Cardiac muscle cell (in vitro differentiated cells and primary cell): ENCODE data around the gene GPR183. TPM values are rescaled to one million over a fixed set of nuclear protein-coding genes. Genes with fewer than 3 reads are reported as not detected.

ENCODE experiments used
- DNase-seq, 2 donors: peaks; one replicate each; pipeline versions ENCODE4 v3.0.0 to v3.0.0-alpha.2; 2010 to 2017; ENCODE audit warnings: low read depth in 1 of 2, low spot score in 1 of 2
- H3K27ac ChIP-seq: fragments of 200-600 bp; sonication (generic); 2 replicates; pipeline ENCODE4 v1.5.1; 2016
- H3K27me3 ChIP-seq: fragments of 200-600 bp; sonication (generic); 2 replicates; pipeline ENCODE4 v1.6.0; 2016; ENCODE audit warnings: control low read depth
- H3K36me3 ChIP-seq: fragments of 200-600 bp; sonication (generic); 2 replicates; pipeline ENCODE4 v1.5.1; 2016; ENCODE audit warnings: control low read depth
- H3K4me1 ChIP-seq: fragments of 200-600 bp; sonication (generic); 2 replicates; pipeline ENCODE4 v1.8.1; 2017; ENCODE audit warnings: low read depth, mild to moderate bottlenecking, mixed run types
- H3K4me3 ChIP-seq: fragments of 200-600 bp; sonication (generic); 2 replicates; pipeline ENCODE4 v1.5.1; 2016; ENCODE audit warnings: mild to moderate bottlenecking
- H3K9me3 ChIP-seq: fragments of 200-600 bp; sonication (generic); 2 replicates; pipeline ENCODE4 v1.5.1; 2017; ENCODE audit warnings: low read depth, mild to moderate bottlenecking, control low read depth
- CTCF ChIP-seq: IDR thresholded peaks from 2 replicates; pipeline ENCODE4 v1.5.1; 2012; ENCODE audit warnings: low read depth, mild to moderate bottlenecking, low read length
- polyA plus RNA-seq: library from polyadenylated mRNA; unstranded; fragments of >200 nt; fragmentation: Nextera tagmentation; extraction: Ambion mirVana; gene quantifications from 2 replicates; pipeline ENCODE4 v1.2.1, GENCODE V29; 2016
- total RNA-seq: library from RNA; depleted of rRNA; stranded (reverse); fragments of >200 nt; gene quantifications from 2 replicates; pipeline ENCODE4 v1.2.3, GENCODE V29; 2016

GPR183 gene
- total and polyA plus RNA-seq, 2 experiments from 2014 or later, result 11.6 to 17.1 TPM

- no peaks in the 10 kb centered on the region for H3K9me3 ChIP-seq
- H3K4me3 ChIP-seq, result no peak overlapping the region
- no peaks in the 10 kb centered on the region for H3K27me3 ChIP-seq
- no peak for DNase-seq
- no peak overlapping the region for H3K27ac ChIP-seq
- H3K4me1 ChIP-seq, result no peaks in the 10 kb centered on the region
- H3K36me3 ChIP-seq, result no peaks in the 10 kb centered on the region
- no peak for TF ChIP-seq CTCF
Observed at GRCh38 chr13:99279637-99280036, 27.6 kb downstream of the GPR183 start.

GRCh38 chr13:99278843-99279242 lies 28.4 kb downstream of the GPR183 start:
- TF ChIP-seq CTCF, result no peak
- Histone ChIP-seq H3K27me3 (no peaks in the 10 kb centered on the region), H3K9me3 (no peaks in the 10 kb centered on the region), H3K4me3 (no peak overlapping the region), H3K4me1 (no peaks in the 10 kb centered on the region), H3K36me3 (no peaks in the 10 kb centered on the region), H3K27ac (no peak overlapping the region)
- no peak for DNase-seq

GRCh38 chr13:99278200-99278599 lies 29.0 kb downstream of the GPR183 start:
- Histone ChIP-seq H3K4me3 (no peak overlapping the region), H3K36me3 (no peaks in the 10 kb centered on the region), H3K27me3 (no peaks in the 10 kb centered on the region), H3K4me1 (peaks cover 3% of the 10 kb centered on the region), H3K27ac (no peak overlapping the region), H3K9me3 (no peaks in the 10 kb centered on the region)
- DNase-seq, result no peak
- TF ChIP-seq CTCF, result no peak

GRCh38 chr13:99277629-99278028 lies 29.6 kb downstream of the GPR183 start:
- H3K36me3 ChIP-seq, result no peaks in the 10 kb centered on the region
- TF ChIP-seq CTCF, result no peak
- no peak for DNase-seq

DNA sequence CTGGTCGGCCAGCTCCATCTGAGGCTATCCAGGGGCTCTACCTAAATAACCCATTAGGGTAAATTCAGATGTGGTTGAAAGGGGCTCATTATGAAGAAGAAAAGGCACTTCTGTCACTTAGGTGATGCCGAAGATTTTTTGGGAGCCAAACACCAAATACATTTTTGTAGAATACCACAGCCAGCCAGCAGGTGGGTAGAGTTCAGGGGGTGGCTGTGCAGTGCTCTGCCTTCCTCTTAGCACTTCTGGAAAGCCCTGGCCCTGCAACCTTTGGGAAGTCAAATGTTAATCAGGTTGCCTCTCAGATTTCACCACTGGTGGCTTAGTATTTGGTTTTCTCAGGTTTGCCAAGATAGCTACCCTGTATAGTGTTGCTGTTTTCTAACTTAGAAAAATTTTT lies 30.5 kb downstream of the GPR183 start:
- Histone ChIP-seq H3K27ac (no peak overlapping the region), H3K4me1 (peaks cover 6% of the 10 kb centered on the region), H3K4me3 (no peak overlapping the region), H3K27me3 (no peaks in the 10 kb centered on the region), H3K9me3 (no peaks in the 10 kb centered on the region), H3K36me3 (no peaks in the 10 kb centered on the region)
- no peak for DNase-seq
- TF ChIP-seq CTCF, result no peak

More at GRCh38 chr13:99277629-99278028, 29.6 kb downstream of the GPR183 start:
- no peak overlapping the region for H3K4me3 ChIP-seq
- no peak overlapping the region for H3K27ac ChIP-seq
- H3K9me3 ChIP-seq, result no peaks in the 10 kb centered on the region
- no peaks in the 10 kb centered on the region for H3K27me3 ChIP-seq
- H3K4me1 ChIP-seq, result peaks cover 6% of the 10 kb centered on the region

DNA sequence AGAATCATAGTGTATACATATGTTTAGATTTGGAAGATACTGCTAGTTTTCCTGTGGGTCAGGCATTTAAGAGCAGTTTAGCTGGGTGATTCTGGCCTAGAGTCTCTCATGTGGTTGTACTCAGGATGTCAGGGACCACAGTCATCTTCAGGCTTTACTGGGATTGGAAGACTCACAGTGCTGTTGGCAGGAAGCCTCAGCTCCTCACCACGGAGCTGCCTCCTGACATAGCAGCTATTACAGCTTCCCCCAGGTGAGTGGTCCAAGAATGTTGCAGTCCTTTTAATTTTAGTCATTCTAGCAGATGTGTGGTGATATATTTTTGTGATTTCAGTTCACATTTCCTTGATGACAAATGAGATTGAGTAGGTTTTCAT lies 32.1 kb downstream of the GPR183 start:
- Histone ChIP-seq H3K9me3 (no peaks in the 10 kb centered on the region), H3K27me3 (no peaks in the 10 kb centered on the region), H3K4me3 (no peak overlapping the region), H3K36me3 (no peaks in the 10 kb centered on the region), H3K27ac (no peak overlapping the region), H3K4me1 (peaks cover 6% of the 10 kb centered on the region)
- TF ChIP-seq CTCF, result no peak
- DNase-seq, result peak in 1 of 2 donors; percentile 50
